GM21367 (cell line): Measurements from ENCODE around the gene GFER.

ENCODE experiments used
- ATAC-seq: cut with Tn5 transposase; IDR thresholded peaks from one replicate; pipeline ENCODE4 v1.9.1; 2021; ENCODE audit not compliant: unreplicated experiment

GFER gene

GRCh38 chr16:1990351-1991134 is 6.5 kb downstream of the GFER start:
- no peak for ATAC-seq

DNA sequence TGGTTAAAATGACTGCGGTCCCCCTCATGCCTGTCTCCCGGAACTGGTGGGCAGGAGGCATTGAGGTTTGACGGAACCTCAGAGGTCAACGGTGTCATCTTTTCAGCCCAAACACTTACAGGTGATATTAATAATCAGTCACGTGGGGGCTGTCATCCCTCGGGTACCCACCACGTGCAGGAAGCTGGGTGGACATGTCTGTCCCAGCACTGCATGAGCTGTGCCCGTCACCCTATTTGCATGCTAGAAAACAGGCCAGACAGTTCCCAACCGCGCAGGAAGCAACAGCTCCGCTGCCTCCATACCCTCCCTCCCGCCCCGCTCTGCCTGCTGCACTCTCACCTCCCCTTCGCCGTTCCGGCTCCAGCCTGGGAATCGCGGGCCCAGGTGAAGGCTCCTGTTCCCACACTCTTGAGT is 7.2 kb downstream of the GFER start:
- ATAC-seq, result peak; percentile 27

DNA sequence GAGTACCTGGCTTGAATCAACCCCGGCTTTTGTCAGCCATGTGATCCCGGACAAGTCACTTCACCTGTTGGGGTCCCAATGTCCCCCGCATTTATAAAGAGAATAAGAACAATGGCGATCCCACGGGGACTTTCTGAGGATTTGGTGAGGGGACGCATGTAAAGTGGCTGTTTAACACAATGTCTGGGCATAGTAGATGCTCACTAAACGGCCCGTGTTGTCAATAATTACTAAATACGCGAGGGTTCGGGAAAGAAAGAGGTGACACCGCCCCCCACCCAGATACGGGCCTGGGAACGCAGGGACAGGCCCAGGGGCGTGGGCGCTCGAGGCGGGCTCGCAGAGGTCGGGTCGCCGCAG is 7.6 kb downstream of the GFER start:
- no peak for ATAC-seq

DNA sequence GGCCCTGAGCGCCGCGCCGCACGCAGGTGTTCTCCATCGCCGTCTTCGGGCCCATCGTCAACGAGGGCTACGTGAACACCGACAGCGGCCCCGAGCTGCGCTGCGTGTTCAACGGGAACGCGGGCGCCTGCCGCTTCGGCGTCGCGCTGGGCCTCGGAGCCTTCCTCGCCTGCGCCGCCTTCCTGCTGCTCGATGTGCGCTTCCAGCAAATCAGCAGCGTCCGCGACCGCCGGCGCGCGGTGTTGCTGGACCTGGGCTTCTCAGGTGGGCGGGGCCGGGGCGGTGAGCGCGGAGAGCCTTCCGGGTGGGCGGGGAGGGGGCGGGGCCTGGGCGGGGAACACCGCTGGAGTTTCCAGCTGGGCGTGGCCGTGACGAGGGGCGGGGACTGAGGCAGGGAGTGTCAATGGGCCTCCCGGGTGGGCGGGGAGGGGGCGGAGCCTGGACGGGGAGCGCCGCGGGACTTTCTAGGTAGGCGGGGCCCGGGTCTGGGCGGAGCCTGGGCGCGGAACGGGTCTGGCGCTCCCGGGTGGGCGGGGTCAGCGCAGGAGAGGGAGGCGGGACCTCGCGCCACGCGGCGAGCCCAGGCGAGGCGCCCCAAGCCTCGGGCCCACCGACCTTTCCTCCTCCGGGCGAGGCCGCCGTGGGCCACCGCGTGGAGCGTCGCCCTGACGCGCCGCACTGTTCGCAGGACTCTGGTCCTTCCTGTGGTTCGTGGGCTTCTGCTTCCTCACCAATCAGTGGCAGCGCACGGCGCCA is 8.1 kb downstream of the GFER start:
- peak; percentile 36 for ATAC-seq

DNA sequence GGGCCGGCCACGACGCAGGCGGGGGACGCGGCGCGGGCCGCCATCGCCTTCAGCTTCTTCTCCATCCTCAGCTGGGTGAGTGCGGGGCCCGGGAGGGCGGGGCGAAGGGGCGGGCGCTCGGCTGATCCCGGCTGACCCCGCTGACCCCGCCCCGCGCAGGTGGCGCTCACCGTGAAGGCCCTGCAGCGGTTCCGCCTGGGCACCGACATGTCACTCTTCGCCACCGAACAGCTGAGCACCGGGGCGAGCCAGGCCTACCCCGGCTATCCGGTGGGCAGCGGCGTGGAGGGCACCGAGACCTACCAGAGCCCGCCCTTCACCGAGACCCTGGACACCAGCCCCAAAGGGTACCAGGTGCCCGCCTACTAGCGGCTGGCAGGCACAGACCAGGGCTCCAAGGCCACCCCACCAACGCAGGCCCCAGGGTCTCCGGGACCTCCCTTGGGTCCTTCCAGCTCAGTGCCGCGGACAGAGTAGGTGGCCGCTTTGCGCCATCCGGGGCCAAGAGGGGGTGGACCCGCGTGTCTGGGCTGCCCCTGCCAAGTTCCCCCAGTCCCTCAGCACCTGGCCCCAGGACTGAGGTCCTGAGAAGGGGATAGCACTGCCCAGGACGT is 8.8 kb downstream of the GFER start:
- ATAC-seq, result no peak

- ATAC-seq, result no peak
These were observed 9.7 kb downstream of the GFER start for GRCh38 chr16:1993731-1994131.

DNA sequence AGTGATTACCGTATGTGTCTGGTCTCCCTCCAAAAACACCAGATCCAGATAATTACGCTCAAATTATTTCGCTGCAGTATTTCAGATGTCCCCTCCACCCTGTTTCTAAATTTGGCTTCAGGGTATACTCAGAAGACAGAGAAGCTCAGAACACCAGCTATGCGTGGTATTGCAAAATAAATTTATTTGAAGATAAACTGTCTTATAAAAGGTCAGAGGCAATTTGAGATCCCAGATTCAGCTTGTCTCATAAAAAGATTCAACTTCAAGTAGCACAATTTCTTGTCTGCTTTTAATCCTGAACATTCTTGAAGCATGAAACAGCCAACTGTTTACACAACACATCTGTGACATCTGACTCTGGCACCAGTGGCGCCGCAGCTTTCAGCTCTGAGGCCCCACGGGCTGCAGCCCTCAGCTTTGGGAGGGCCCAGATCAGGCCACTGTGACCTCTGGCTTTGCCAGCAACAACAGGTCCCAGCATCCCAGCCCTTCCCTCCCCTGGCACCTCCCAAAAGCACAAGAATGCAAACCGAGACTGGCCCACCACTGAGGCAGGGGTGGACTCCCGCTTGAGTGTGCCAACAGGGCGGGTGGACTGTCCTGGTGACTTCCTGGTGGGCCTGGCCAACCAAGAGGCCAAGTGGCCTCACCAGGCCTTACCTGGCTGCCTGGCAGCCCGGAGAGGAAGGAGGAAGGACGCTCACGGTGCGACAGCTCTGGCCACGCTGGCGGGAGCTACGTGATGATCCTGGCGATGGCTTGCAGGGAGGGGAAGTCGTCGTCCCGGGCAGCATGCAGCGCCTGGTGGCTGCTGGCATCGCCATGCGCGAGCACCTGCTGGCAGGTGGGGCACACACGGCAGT is 13.7 kb downstream of the GFER start:
- ATAC-seq, result no peak

DNA sequence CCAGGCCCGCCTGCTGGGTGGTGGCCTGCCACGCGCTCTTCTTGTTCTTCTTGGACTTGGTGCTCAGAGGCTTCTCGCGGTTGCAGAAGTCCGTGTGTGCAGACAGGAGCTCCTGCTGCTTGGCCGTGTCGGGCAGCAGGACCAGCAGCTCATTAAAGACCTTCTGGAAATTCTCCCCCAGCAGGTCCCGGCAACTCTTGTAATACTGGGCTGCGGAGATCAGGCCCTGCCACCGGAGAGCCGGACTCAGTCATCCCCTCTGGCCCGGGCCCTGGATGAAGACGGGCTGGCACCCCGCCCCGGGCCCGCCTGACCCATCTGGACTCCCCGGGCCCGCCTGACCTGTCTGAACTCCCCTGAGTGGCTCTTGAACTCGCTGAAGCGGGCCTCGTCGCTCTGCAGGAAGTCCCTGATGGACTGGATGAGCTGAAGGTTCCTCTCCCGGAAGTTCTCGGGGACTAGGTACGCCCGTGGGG is 14.4 kb downstream of the GFER start:
- no peak for ATAC-seq

DNA sequence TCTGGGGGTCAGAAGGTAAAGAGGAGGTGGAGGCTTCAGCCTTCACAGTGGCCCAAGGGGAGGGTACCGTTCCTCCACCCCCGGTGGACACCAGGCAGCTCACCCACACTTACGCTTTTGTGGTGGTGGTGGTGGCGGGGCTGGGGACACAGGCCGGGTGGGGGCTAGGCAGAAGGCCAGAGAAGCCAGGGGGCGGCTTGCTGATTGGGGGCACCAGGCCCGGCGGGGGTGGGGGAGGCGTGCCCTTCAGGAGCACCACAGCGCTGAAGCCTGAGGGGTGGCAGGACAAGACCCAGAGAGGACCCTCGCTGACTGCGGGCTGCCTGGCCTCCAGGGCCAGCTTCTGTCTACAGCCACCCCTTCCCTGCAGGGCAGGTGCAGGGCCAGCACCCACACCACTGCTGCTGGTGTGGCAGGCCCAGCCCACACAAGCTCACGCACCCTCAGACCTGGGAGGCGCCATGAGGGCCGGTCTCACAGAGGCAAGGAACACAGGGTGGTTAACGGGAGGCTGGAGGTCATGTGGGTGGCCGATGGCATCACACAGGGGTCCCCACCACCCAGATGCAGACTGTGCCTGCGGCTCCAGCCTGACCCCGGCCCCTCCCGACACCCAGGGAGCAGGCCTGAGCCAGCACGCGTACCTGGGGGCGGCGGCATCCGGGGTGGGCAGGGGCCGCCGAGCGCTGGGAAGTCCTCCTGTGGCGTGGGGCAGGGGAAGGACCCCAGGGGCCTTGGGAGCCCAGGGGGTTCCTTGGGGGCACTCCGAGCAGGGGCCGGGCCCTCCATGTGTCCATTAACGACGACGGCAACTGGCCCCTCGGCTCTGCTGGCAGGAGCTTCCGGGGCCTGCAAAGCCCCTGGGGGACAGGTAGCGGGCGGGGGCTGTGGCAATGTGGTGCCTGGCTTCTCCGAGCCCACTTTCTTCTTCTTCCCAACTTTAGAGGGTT is 15.1 kb downstream of the GFER start:
- ATAC-seq, result no peak

DNA sequence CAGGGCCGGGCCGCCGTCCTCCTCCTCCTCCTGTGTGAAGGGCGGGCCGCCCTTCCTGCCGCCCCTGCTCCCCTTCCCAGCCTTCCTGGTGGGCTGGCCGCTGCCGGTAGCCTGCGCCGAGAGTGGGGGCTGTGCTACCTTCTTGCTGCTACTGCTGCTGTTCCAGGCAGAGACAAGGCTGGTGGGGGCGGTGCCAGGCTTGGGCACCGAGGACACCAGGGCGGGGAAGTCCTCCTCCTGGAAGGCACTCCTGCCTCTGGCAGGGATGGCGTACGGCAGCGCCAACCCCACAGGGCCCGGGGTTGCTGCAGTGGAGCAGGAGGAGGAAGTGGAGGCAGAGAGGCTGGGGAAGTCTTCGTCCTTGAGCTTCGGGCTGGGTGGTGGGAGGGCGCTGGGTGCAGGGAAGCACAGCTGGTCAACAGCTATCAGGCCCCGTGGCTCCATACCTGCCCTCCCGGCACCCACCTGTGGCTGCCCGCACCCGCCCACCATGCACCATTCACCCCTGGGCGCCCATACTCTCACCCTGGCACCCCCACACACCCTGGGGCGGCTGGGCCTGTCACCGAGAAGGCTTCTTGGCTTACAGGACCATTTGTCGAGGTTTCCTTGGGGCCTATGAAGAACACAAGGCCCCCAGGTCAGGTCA is 16.0 kb downstream of the GFER start:
- no peak for ATAC-seq

- no peak for ATAC-seq
These were observed 17.0 kb downstream of the GFER start for GRCh38 chr16:2001035-2001434.

GRCh38 chr16:2001456-2002355 is 17.7 kb downstream of the GFER start:
- no peak for ATAC-seq

DNA sequence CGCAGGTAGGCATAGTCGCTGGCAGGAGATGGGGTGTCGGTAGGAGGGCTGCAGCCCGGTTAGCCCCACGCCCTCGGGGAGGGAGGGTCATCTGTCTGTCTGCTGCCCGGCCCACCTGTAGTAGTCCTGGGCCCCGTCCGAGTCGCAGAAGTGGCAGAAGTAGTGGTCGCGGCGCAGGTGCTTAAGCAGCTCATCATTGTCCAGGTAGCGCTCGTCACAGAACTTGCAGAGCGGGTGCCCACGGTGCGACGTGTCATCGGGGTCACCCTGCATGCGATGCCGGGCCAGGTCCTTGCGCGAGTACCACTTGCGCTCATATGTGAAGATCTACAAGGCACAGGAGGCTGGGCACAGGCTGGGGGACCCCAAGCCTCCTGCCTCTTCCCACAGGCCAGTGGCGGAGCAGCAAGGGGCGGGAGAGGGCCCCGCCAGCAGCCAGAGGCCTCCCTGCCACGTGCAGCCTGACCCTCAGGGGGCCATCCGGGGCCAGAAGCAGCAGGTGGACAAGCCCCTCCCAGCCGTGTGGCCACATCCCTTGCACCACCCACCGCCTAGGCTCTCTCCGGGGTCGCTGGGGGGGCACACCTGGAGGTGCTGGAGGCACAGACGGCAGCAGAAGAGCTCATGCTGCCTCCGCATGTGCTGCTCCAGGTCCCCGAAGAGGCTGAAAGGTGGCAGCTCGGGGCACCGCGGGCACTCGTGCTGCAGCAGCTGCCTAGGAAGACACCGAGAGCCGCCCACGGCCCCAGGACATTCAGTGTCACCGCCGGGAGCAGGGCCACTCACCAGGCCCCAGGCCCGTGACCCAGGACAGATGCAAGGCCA is 18.6 kb downstream of the GFER start:
- ATAC-seq, result no peak

DNA sequence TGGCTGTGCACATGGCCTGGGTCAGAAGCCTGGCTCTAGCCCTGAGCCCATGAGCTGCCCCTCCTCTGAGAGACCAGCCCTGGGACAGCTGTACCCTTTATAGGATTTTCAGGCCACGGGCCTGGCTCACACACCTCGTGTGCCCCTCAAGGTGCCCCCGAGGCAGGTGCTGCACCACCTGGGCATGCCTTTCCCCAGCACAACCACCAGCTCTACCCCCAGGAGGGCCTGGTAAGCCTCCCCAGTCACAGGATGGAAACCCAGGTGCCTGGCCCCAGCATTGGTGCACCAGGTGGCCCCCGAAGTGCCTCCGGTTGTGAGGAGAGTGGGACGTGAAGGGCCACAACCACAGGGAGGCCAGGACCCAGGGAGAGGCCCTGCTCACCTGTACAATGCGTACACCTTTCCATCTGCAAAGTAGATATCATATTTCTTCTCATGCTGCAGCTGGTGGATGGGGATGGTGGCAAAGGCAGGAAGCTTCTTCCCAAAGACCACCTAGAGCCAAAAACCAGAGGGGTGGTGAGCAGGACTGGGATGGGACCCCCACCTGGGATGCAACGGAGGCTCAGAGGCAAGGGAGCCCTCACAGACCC is 19.3 kb downstream of the GFER start:
- no peak for ATAC-seq

- peak; percentile 35 for ATAC-seq
These were observed 20.0 kb downstream of the GFER start for GRCh38 chr16:2003827-2004641.

DNA sequence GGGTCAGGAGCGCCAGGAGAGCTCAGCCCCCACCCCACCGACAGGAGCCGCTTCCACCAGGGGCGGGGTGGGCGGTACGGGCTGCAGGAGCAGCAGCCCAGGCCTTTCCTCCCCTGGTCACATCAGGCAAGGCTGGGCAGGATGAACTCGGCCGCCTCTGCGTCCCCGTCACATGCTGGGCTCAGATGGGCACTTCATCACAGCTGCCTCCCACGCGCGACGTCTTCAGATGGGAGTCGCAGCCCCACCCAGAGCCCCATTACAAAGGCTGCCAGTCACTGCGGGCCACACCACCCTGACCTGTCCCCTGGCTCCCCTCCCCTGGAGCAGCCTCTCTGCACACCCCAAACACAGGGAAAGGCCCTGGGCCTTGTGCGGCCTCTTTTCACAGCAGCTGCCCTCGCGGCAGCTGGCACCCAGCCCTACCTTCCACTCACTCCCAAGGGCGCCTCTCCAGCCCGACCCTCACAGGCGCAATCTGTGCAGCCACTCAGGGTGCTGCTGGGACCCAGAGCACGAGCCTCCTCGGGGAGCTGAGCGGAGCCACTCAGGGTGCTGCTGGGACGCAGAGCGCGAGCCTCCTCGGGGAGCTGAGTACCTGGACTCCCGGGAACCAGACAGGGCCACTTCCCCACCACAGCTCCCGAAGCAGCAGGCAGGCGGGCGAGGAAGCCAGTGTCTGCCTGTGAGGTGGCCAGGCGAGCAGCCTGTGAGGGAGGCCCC is 21.0 kb downstream of the GFER start:
- no peak for ATAC-seq
